B cell (primary cell): ENCODE data around the gene CCDC88B. TPM values are rescaled to one million over a fixed set of nuclear protein-coding genes. Genes with fewer than 3 reads are reported as not detected.

Experiments
- ATAC-seq: fragments of 200-7000 bp; cut with Tn5 transposase; one replicate; pipeline ENCODE4 v1.10.0; 2021; ENCODE audit warnings: low read depth, mild to moderate bottlenecking, moderate number of reproducible peaks, moderate library complexity
- CTCF ChIA-PET: fragments of 350-600 bp; sonication (Branson Sonifier 250); formaldehyde crosslinking; loops from one replicate; lab custom pipeline; 2021; ENCODE audit warnings: antibody characterized with exemption, inconsistent platforms; lab: Charles Lee
- POLR2A ChIA-PET: fragments of 350-600 bp; sonication (Branson Sonifier 250); formaldehyde crosslinking; loops from one replicate; lab custom pipeline; 2021; ENCODE audit warnings: antibody characterized with exemption; lab: Charles Lee
- DNase-seq: peaks from one replicate; pipeline ENCODE4 v3.0.0; 2013
- H2AFZ ChIP-seq: 2 replicates; pipeline ENCODE4 v1.6.1; 2012; ENCODE audit warnings: mild to moderate bottlenecking, low read depth, low read length; ENCODE audit not compliant: insufficient read depth, poor library complexity, severe bottlenecking
- H3K27ac ChIP-seq, 2 donors: 1 replicate in 1 of 2; 2 replicates in 1 of 2; pipeline ENCODE4 v1.5.1; 2012 to 2013; ENCODE audit warnings: low read length in 2 of 2, mild to moderate bottlenecking in 2 of 2, moderate library complexity in 1 of 2
- H3K27me3 ChIP-seq, 4 experiments: fragments of 200-600 bp in 1 of 4; sonication (generic) in 1 of 4; replicated peaks in 1 of 4; 1 replicate in 2 of 4; 2 replicates in 2 of 4; pipeline versions ENCODE4 v1.6.1 to v1.7.0; 2013 to 2016; ENCODE audit warnings: low read length in 3 of 4, mild to moderate bottlenecking in 2 of 4, mixed read lengths in 1 of 4, moderate library complexity in 1 of 4; ENCODE audit not compliant: insufficient read depth in 4 of 4, control insufficient read depth in 3 of 4; ENCODE audit errors: control extremely low read depth in 1 of 4
- H3K36me3 ChIP-seq, 2 experiments: replicated peaks in 1 of 2; 1 replicate in 1 of 2; 2 replicates in 1 of 2; pipeline versions ENCODE4 v1.6.1 to v1.7.1; 2013; ENCODE audit warnings: low read length in 1 of 2; ENCODE audit not compliant: insufficient read depth in 2 of 2, control insufficient read depth in 1 of 2; ENCODE audit errors: control extremely low read depth in 1 of 2, extremely low read depth in 1 of 2
- H3K4me1 ChIP-seq, 2 donors: fragments of 200-600 bp in 1 of 2; sonication (generic) in 1 of 2; 1 replicate in 1 of 2; 2 replicates in 1 of 2; pipeline versions ENCODE4 v1.5.1 to v1.6.1; 2013 to 2017; ENCODE audit warnings: low read length in 2 of 2; ENCODE audit not compliant: control insufficient read depth in 2 of 2, insufficient read depth in 2 of 2
- H3K4me2 ChIP-seq: replicated peaks from 2 replicates; pipeline ENCODE3; 2012; ENCODE audit warnings: mild to moderate bottlenecking, low read depth, low read length; ENCODE audit not compliant: poor library complexity, severe bottlenecking
- H3K4me3 ChIP-seq, 5 experiments: fragments of 200-600 bp in 1 of 5; sonication (generic) in 1 of 5; 1 replicate in 3 of 5; 2 replicates in 2 of 5; pipeline versions ENCODE4 v1.5.1 to v1.7.0; 2011 to 2016; ENCODE audit warnings: low read length in 4 of 5, mild to moderate bottlenecking in 4 of 5, low read depth in 2 of 5, control low read depth in 1 of 5, moderate library complexity in 1 of 5; ENCODE audit not compliant: insufficient read depth in 1 of 5; ENCODE audit errors: control extremely low read depth in 1 of 5, extremely low read depth in 1 of 5
- H3K79me2 ChIP-seq: fragments of 200-600 bp; sonication (generic); one replicate; pipeline ENCODE4 v1.6.0; 2016; ENCODE audit warnings: low read length; ENCODE audit not compliant: control insufficient read depth, insufficient read depth
- H3K9ac ChIP-seq: fragments of 200-600 bp; sonication (generic); 2 replicates; pipeline ENCODE4 v1.6.1; 2017; ENCODE audit warnings: mild to moderate bottlenecking, low read length, moderate library complexity
- H3K9me3 ChIP-seq, 3 donors: one replicate each; pipeline versions ENCODE4 v1.6.1 to v1.7.1; 2013; ENCODE audit warnings: low read length in 2 of 3; ENCODE audit not compliant: control insufficient read depth in 2 of 3, insufficient read depth in 1 of 3; ENCODE audit errors: control extremely low read depth in 1 of 3
- H4K20me1 ChIP-seq: 2 replicates; pipeline ENCODE4 v1.6.0; 2012; ENCODE audit warnings: mild to moderate bottlenecking, low read length; ENCODE audit not compliant: insufficient read depth, control insufficient read depth, poor library complexity, severe bottlenecking
- H3K27ac Mint-ChIP-seq: one replicate; pipeline ENCODE4 v1.8.0; 2021; ENCODE audit warnings: mixed read lengths
- H3K27me3 Mint-ChIP-seq: one replicate; pipeline ENCODE4 v1.8.0; 2021; ENCODE audit warnings: mixed read lengths
- H3K4me1 Mint-ChIP-seq: one replicate; pipeline ENCODE4 v1.8.0; 2021; ENCODE audit warnings: mixed read lengths
- H3K4me3 Mint-ChIP-seq: one replicate; pipeline ENCODE4 v1.8.0; 2021; ENCODE audit warnings: mixed read lengths
- H3K9me3 Mint-ChIP-seq: one replicate; pipeline ENCODE4 v1.8.0; 2022; ENCODE audit warnings: mixed read lengths; ENCODE audit not compliant: insufficient read depth
- CTCF ChIP-seq: fragments of 200-600 bp; IDR thresholded peaks from one replicate; pipeline ENCODE4 v1.8.0; 2022; ENCODE audit warnings: antibody characterized with exemption, mild to moderate bottlenecking
- EZH2 ChIP-seq: IDR thresholded peaks from 2 replicates; pipeline ENCODE4 v1.6.1; 2012; ENCODE audit warnings: borderline replicate concordance, low read depth, mild to moderate bottlenecking, moderate library complexity, low read length; ENCODE audit not compliant: insufficient read depth, poor library complexity, severe bottlenecking
- WGBS: methylation state at CpG from one replicate; pipeline ENCODE4 v1.1.5; 2013; ENCODE audit warnings: missing lambda C conversion rate; ENCODE audit not compliant: insufficient coverage; 5-methylcytosine and 5-hydroxymethylcytosine counted together
- intact Hi-C: fragments of 100-400 bp; cut with micrococcal nuclease; formaldehyde crosslinking; loops from one replicate; pipeline ENCODE4 v1.10.0; 2022
- polyA plus RNA-seq: library from polyadenylated mRNA; depleted of rRNA; stranded (reverse); fragments of >200 nt; gene quantifications from 2 replicates; pipeline ENCODE4 v1.2.3, GENCODE V29; 2012
- total RNA-seq, 2 donors: library from RNA; stranded (reverse); fragments of 120-200 nt in 1 of 2; gene quantifications; 1 replicate in 1 of 2; 2 replicates in 1 of 2; pipeline versions ENCODE4 v1.2.3 to v1.2.4, GENCODE V29; 2013 to 2022

The CCDC88B gene
- total and polyA plus RNA-seq, 2 donors (not counting 1 experiment from before 2014, with no cell fraction given) = 172 to 208 TPM

GRCh38 chr11:64299847-64300648 lies 40.0 kb upstream of the CCDC88B start, which contains the start of gene CATSPERZ:
Gene CATSPERZ, plus strand, starts transcription at chr11:64300358. Its CDS starts 53 bp downstream, at chr11:64300411.
- no peaks in the 10 kb centered on the region for H3K79me2 ChIP-seq
- Mint-ChIP-seq H3K9me3 (no peaks in the 10 kb centered on the region), H3K4me3 (peak within 1 kb of the TSS; percentile 87), H3K4me1 (peaks cover 29% of the 10 kb centered on the region), H3K27me3 (peaks cover 44% of the 10 kb centered on the region), H3K27ac (peak within 1 kb of the TSS; percentile 50)
- TF ChIP-seq EZH2 (peak; percentile 38), CTCF (no peak)
- H3K36me3 ChIP-seq = no peaks in the 10 kb centered on the region
- peak within 1 kb of the TSS; percentile 85 for H3K4me2 ChIP-seq
- H3K27ac ChIP-seq = no peak within 1 kb of the TSS
- peaks cover 0 to 31% (median 0%) of the 10 kb centered on the region in 3 donors for H3K9me3 ChIP-seq
- DNase-seq (no peak), ATAC-seq (no peak)
- peak within 1 kb of the TSS; percentile 5 to 52 (median 30) for H3K4me3 ChIP-seq
- peak within 1 kb of the TSS; percentile 33 for H2AFZ ChIP-seq
- H3K27me3 ChIP-seq = peaks cover 0 to 76% (median 50%) of the 10 kb centered on the region in 4 experiments
- H3K4me1 ChIP-seq = peaks cover 40 to 43% of the 10 kb centered on the region in 2 donors
- WGBS = 4% methylated on average over 48 of the region's 54 CpGs
- ChIA-PET POLR2A (interaction anchor here (0.8 kb wide), 1 partner anchor 14 kb away, joined by 5 read pairs; the partner anchor contains the start of gene GPR137), CTCF (interaction anchor here (0.7 to 5.8 kb wide), 25 partner anchors 10 to 463 kb away, joined by 3 to 243 read pairs (median 7); partner anchors contain the start of genes BAD, FERMT3, GPR137 and KCNK4)
- peak within 1 kb of the TSS; percentile 54 for H3K9ac ChIP-seq
- intact Hi-C loops = loop anchor here (10.0 kb wide), 1 partner anchor 465 kb away; the partner anchor contains the start of gene MARK2
- H4K20me1 ChIP-seq = peaks cover 16% of the 10 kb centered on the region
